ENCODE data around the gene RNASE13. TPM values are rescaled to one million over a fixed set of nuclear protein-coding genes. Genes with fewer than 3 reads are reported as not detected.
"Not testable (repeated sequence)": the region's sequence is repeated elsewhere in the genome, so short reads cannot be mapped to it uniquely, and the experiment has no call there.

The RNASE13 gene
- total RNA-seq, 1 donor from 2014 or later: not detected

DNA sequence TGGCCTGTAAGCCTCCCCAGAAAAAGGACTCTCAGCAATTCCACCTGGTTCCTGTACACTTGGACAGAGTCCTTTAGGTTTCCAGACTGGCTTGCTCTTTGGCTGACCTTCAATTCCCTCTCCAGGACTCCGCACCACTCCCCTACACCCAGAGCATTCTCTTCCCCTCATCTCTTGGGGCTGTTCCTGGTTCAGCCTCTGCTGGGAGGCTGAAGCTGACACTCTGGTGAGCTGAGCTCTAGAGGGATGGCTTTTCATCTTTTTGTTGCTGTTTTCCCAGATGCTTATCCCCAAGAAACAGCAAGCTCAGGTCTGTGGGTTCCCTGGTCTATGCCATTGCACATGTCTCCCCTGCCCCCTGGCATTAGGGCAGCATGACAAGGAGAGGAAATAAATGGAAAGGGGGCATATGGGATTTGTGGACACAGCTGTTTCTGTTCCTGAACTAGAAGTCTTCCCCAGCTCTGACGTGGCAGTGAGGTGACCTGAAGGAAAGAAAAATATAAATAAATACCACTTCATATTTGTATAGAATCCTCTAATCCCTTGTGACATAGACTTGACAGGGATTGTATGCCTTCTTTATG, 8.9 kb upstream of the RNASE13 start:
- no peak for DNase-seq (ENCODE audit: low spot score in 2 of 2)
- no peak for FAIRE-seq

DNA sequence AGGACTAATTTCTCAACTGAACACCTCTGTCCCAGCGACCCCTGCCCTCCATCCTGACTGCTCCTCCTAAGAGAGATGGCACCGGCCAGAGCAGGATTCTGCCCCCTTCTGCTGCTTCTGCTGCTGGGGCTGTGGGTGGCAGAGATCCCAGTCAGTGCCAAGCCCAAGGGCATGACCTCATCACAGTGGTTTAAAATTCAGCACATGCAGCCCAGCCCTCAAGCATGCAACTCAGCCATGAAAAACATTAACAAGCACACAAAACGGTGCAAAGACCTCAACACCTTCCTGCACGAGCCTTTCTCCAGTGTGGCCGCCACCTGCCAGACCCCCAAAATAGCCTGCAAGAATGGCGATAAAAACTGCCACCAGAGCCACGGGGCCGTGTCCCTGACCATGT, 8.3 kb upstream of the RNASE13 start:
- DNase-seq (ENCODE audit: low spot score in 2 of 2): no peak
- no peak for FAIRE-seq

GRCh38 chr14:21041676-21042433, 7.2 kb upstream of the RNASE13 start, which contains the start of gene RNASE7:
RNASE7 (plus strand) TSS chr14:21042362; CDS start chr14:21042993, 631 bp downstream.
- FAIRE-seq: no peak

DNA sequence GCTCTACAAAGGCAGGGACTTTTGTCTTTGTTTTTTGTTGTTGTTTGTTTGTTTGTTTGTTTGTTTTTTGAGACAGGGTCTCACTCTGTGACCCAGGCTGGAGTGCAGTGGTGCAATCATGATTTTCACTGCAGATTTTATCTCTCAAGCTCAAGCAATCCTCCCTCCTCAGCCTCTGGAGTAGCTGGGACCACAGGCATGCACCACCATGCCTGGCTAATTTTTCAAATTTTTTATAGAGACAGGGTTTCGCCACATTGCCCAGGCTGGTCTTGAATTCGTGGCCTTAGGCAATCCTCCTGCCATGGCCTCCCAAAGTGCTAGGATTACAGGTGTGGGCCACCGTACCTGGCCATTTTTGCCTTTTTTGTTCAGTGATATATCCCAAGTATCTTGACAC, 6.3 kb upstream of the RNASE13 start:
- FAIRE-seq; DNase-seq (ENCODE audit: low spot score in 2 of 2): not testable (repeated sequence)

More at GRCh38 chr14:21041676-21042433, 7.2 kb upstream of the RNASE13 start, which contains the start of gene RNASE7:
- no peak for DNase-seq (ENCODE audit: low spot score in 2 of 2)

DNA sequence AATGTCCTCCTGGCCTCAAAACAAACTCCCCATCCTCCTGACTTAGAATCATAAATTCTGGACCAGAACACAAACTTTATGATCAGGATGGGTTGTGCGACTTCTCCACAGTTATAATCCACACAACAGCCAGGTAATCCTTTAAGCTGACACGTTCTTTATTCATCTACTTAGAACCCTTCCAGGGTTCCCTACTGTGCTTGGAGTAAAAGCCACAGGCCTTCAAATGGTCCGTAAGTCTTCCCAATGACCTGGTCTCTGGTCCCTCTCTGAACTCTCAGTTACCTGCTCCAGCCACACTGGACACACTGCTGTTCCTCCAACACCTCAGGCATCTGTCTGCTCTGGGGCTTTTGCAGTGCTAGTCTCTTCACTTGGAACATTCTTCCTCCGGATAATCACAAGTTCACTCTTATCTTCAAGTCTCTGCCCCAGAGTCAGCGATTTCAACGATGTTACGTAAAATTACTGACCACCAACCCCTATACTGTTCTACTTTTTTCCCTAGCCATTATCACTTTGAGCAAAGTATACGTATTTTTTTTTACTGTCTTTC, 5.8 kb upstream of the RNASE13 start:
- DNase-seq (ENCODE audit: low spot score in 2 of 2) (no peak), FAIRE-seq (no peak)

DNA sequence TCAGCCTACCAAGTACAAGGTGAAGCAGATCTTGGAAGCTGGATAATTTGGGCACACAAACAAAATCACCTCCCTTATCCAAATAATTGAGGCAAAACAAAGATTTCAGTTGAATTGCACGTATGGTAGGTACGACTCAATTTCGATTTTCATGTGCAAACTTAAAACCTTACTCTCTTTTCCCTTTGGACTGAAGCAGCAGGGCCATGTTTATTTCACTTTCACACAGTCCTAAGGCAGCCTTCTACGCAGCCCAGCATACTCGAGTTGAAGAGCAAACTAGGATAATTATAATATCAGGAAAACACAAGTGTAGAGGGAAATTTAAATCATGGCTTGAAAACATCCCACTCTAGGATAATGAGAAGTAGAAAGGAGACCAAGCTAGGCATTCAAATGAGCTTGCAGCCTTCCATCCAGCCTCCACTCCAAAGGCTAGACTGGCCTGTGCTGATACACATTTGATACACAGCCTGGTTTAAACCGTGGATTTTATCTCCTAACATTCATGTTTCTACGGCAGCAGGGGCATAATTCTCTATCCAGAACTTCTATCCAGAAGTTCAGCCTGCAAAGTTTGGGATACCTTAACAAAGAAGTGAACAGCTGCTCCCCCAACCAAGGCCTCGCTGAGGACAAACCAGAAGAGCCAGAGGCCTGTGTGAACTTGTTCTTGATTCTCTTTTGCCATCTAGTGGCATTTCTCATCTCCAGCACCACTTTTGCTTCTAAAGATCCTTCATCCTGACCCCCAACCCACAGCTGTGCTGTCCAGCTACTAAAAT, 5.2 kb upstream of the RNASE13 start:
- FAIRE-seq (no peak), DNase-seq (ENCODE audit: low spot score in 2 of 2) (peak; percentile 49 to 56)

GRCh38 chr14:21038441-21039422, 4.1 kb upstream of the RNASE13 start:
- FAIRE-seq (no peak), DNase-seq (ENCODE audit: low spot score in 2 of 2) (peak in 1 of 2 donors; percentile 45)

GRCh38 chr14:21037156-21037555, 2.5 kb upstream of the RNASE13 start:
- DNase-seq (ENCODE audit: low spot score in 2 of 2) (no peak), FAIRE-seq (no peak)

DNA sequence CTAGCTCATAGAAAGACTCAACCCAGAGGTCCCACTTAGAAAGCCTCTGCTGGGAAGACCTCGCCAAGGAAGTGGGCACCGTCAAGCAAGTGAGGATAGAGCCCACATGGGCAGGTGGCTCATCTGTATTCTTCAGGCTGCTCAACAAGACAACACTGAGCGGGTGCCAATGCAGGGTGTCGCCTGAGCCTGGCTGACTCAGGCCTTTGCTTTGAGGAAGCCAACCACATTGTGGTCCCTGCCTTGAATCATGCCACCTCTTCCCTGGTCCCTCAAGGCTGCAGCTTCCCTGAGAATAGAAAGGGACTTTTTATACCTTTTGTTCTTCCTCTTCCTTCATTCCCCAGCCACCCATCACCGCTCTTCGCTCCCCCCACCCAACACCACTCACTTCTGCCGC, 2.1 kb upstream of the RNASE13 start:
- DNase-seq (ENCODE audit: low spot score in 2 of 2): no peak
- FAIRE-seq: no peak

- DNase-seq (ENCODE audit: low spot score in 2 of 2): no peak
- FAIRE-seq: no peak
Measured at GRCh38 chr14:21033133-21033698, 1.4 kb downstream of the RNASE13 start.

DNA sequence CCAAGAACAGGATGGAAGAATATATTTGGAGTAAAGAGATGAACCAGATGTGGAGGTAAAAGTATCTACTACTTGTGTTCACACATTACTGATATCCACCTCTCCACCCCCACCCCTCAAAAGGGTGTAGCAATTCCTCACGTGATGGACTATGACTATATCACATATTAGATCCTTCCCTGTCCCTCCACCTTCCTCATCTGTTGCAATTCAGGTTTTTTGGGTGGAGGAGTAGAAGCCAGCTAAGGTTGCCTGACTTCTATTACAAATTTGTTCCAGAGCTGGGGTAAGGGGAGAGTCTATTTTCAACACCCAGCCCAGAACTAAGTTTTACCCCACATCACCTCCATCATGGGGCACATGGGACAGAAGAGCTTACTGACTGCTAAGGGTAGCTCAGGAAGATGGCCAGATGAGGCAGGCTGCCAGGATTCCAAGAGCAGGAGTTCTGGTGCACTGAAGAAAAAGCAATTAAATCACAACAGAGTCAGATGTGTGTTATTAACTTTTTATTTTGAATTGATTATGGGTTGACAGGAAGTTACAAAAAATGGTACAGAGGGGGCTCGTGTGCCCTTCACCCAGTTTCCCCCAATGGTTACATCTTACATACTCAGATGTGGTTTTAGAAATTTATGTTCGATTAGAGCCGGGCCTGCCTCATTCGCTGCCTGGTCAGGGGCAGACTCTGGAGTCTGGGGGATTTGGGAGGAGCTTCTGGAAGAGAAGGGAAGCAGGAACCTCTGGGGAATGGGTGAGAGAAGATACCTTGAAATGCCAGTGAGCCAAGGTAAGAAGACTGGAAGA, 2.1 kb downstream of the RNASE13 start:
- FAIRE-seq (no peak), DNase-seq (ENCODE audit: low spot score in 2 of 2) (no peak)

- no peak for FAIRE-seq
- DNase-seq (ENCODE audit: low spot score in 2 of 2): no peak
Measured at GRCh38 chr14:21030531-21030930, 4.1 kb downstream of the RNASE13 start.

DNA sequence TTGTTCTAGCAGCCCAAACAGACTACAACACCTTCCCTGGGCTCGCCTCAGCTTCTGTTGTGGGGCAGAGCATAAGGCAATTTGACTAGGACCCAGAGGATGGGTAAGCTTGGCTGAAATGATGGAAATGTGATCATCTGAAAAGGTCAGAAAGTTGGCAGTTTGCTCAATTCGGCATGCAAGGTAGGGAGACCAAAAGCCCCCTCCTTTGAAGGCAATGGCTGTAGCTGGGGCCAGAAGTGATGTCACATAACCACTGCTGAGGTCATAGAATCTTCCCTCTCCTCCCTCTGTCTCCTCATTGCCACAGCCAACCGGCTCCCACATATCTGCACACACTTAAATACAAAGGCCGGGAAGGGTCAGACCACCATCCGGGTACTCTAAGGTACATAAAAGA, 4.7 kb downstream of the RNASE13 start, which contains the start of gene TPPP2:
Gene TPPP2, plus strand, starts transcription at position 301 of the 400 bp plus-strand sequence. CDS start 365 bp downstream, outside the sequence.
- FAIRE-seq (no peak), DNase-seq (ENCODE audit: low spot score in 2 of 2) (no peak)

DNA sequence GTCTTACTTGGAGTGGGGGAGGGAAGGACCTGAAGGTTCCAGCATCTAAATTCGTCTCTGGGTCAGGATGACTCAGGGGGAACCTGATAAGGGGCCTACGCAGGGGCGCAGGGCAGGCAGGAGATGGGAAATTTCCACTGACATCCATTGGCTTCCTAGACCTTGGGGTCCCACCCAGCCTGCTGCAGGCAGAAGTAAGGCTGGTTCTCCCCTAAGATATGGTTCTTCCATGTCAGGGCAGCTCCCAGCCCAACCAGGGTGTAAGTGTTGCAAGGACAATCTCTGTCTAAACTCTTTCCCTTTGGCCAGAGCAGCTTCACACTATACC, 7.7 kb downstream of the RNASE13 start:
- FAIRE-seq: no peak

GRCh38 chr14:21026274-21026987, 8.2 kb downstream of the RNASE13 start:
- peak; percentile 62 to 78 for DNase-seq (ENCODE audit: low spot score in 2 of 2)

More for the DNA sequence above, 7.7 kb downstream of the RNASE13 start:
- no peak for DNase-seq (ENCODE audit: low spot score in 2 of 2)

GRCh38 chr14:21025371-21026273, 9.0 kb downstream of the RNASE13 start:
- FAIRE-seq (no peak), DNase-seq (ENCODE audit: low spot score in 2 of 2) (peak; percentile 72 to 80)

More at GRCh38 chr14:21026274-21026987, 8.2 kb downstream of the RNASE13 start:
- FAIRE-seq: no peak
